Prostate gland (tissue), 2 donors: ENCODE measurements around the gene SERPINH1.

Experiments used
- POLR2A ChIP-seq: fragments of 450-650 bp; IDR thresholded peaks from one replicate; pipeline ENCODE4 v1.6.1; 2016; ENCODE audit warnings: antibody characterized with exemption, mild to moderate bottlenecking
- POLR2AphosphoS5 ChIP-seq: sonication (generic); formaldehyde crosslinking; IDR thresholded peaks from one replicate; pipeline ENCODE4 v1.6.1; 2017; ENCODE audit warnings: antibody characterized with exemption
- TF ChIP-seq, protein P1 (sequence below), 4 experiments: fragments of 200-600 bp in 2 of 4; fragments of 450-650 bp in 2 of 4; sonication (generic) in 2 of 4; IDR thresholded peaks; 1 replicate in 3 of 4; 2 replicates in 1 of 4; pipeline ENCODE4 v1.5.1; 2016 to 2019; ENCODE audit warnings: antibody characterized with exemption in 4 of 4, mild to moderate bottlenecking in 2 of 4, moderate library complexity in 2 of 4

DNA sequence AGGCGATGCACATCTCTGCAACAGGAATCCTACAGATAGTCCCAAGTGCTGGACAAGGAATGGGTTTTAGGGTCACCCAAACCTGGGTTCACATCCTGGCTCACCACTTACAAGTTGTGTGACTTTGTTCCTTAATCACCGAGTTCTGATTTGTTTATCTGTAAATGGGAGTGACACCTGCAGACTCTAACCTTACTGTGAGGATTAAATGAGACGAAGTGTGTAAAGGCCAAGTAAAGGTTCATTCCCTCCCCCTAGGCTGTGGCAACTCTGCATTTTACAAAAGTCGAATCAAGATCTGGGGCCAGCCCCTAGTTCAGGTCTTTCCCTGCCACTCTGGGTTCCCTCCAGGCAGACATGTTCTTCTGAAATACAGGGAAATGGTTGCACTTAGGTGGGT is 34.9 kb downstream of the SERPINH1 start:
- TF ChIP-seq, protein P1, sequence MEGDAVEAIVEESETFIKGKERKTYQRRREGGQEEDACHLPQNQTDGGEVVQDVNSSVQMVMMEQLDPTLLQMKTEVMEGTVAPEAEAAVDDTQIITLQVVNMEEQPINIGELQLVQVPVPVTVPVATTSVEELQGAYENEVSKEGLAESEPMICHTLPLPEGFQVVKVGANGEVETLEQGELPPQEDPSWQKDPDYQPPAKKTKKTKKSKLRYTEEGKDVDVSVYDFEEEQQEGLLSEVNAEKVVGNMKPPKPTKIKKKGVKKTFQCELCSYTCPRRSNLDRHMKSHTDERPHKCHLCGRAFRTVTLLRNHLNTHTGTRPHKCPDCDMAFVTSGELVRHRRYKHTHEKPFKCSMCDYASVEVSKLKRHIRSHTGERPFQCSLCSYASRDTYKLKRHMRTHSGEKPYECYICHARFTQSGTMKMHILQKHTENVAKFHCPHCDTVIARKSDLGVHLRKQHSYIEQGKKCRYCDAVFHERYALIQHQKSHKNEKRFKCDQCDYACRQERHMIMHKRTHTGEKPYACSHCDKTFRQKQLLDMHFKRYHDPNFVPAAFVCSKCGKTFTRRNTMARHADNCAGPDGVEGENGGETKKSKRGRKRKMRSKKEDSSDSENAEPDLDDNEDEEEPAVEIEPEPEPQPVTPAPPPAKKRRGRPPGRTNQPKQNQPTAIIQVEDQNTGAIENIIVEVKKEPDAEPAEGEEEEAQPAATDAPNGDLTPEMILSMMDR (IDR thresholded peaks at IDR 0.05): no peak
- TF ChIP-seq POLR2AphosphoS5 (no peak), POLR2A (no peak)
